Calu3 (cell line): ENCODE measurements around the gene SMPDL3B. TPM values are rescaled to one million over a fixed set of nuclear protein-coding genes. Genes with fewer than 3 reads are reported as not detected.

ENCODE experiments used
- BruUV-seq: library from RNA; stranded (reverse); fragments of 400-500 nt; replicated peaks from 2 replicates; lab custom pipeline; 2021; lab: Mats Ljungman, UMichigan
- CTCF ChIA-PET: fragments of 300-600 bp; sonication (Branson Sonifier 250); formaldehyde crosslinking; loops from one replicate; lab custom pipeline; 2022; ENCODE audit warnings: antibody characterized with exemption; lab: Charles Lee
- DNase-seq: peaks from one replicate; pipeline ENCODE4 v3.0.0; 2022
- H3K27ac Mint-ChIP-seq: one replicate; pipeline ENCODE4 v1.8.0; 2022; ENCODE audit warnings: mixed read lengths; ENCODE audit not compliant: unreplicated experiment
- H3K27me3 Mint-ChIP-seq: one replicate; pipeline ENCODE4 v1.8.0; 2022; ENCODE audit warnings: mixed read lengths; ENCODE audit not compliant: unreplicated experiment
- H3K36me3 Mint-ChIP-seq: one replicate; pipeline ENCODE4 v1.8.0; 2022; ENCODE audit warnings: mild to moderate bottlenecking, moderate library complexity, mixed read lengths; ENCODE audit not compliant: insufficient read depth, unreplicated experiment
- H3K4me1 Mint-ChIP-seq: one replicate; pipeline ENCODE4 v1.8.0; 2022; ENCODE audit warnings: mild to moderate bottlenecking, low read depth, mixed read lengths; ENCODE audit not compliant: unreplicated experiment
- H3K4me3 Mint-ChIP-seq: one replicate; pipeline ENCODE4 v1.8.0; 2022; ENCODE audit warnings: mild to moderate bottlenecking, low read depth, moderate library complexity, mixed read lengths; ENCODE audit not compliant: unreplicated experiment
- H3K9me3 Mint-ChIP-seq: one replicate; pipeline ENCODE4 v1.8.0; 2022; ENCODE audit warnings: low read depth, mixed read lengths; ENCODE audit not compliant: unreplicated experiment
- intact Hi-C: fragments of 100-400 bp; cut with micrococcal nuclease; formaldehyde crosslinking; loops from one replicate; pipeline ENCODE4 v1.10.0; 2022; ENCODE audit not compliant: unreplicated experiment
- total RNA-seq: library from RNA; stranded (reverse); gene quantifications from 2 replicates; pipeline ENCODE4 v1.2.3, GENCODE V29; 2022
- TF ChIP-seq, protein P1 (sequence below): fragments of 200-600 bp; IDR thresholded peaks from one replicate; pipeline ENCODE4 v1.8.0; 2022; ENCODE audit warnings: antibody characterized with exemption; ENCODE audit not compliant: unreplicated experiment

The SMPDL3B gene
- total RNA-seq, 1 experiment from 2014 or later = 9.7 TPM

- Mint-ChIP-seq H3K27me3 (no peaks in the 10 kb centered on the region), H3K4me1 (no peaks in the 10 kb centered on the region), H3K4me3 (no peak overlapping the region), H3K9me3 (no peaks in the 10 kb centered on the region), H3K27ac (no peak overlapping the region), H3K36me3 (peaks cover 20% of the 10 kb centered on the region)
- CTCF ChIA-PET = interaction anchor here (0.7 to 1.2 kb wide), 3 partner anchors 21 to 124 kb away, joined by 3 to 4 read pairs (median 3); no protein-coding TSS in a partner anchor
- TF ChIP-seq, protein P1, sequence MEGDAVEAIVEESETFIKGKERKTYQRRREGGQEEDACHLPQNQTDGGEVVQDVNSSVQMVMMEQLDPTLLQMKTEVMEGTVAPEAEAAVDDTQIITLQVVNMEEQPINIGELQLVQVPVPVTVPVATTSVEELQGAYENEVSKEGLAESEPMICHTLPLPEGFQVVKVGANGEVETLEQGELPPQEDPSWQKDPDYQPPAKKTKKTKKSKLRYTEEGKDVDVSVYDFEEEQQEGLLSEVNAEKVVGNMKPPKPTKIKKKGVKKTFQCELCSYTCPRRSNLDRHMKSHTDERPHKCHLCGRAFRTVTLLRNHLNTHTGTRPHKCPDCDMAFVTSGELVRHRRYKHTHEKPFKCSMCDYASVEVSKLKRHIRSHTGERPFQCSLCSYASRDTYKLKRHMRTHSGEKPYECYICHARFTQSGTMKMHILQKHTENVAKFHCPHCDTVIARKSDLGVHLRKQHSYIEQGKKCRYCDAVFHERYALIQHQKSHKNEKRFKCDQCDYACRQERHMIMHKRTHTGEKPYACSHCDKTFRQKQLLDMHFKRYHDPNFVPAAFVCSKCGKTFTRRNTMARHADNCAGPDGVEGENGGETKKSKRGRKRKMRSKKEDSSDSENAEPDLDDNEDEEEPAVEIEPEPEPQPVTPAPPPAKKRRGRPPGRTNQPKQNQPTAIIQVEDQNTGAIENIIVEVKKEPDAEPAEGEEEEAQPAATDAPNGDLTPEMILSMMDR = no peak
- intact Hi-C loops = no loop called here
- DNase-seq = no peak
- BruUV-seq = no TSS peak
Observed at GRCh38 chr1:27981145-27981544, 46.3 kb downstream of the SMPDL3B start.

GRCh38 chr1:27990920-27991537 is 56.2 kb downstream of the SMPDL3B start:
- H3K36me3 Mint-ChIP-seq = no peaks in the 10 kb centered on the region
- intact Hi-C loops = no loop called here
- no peak overlapping the region for H3K4me3 Mint-ChIP-seq
- CTCF ChIA-PET = no interaction called here
- no peaks in the 10 kb centered on the region for H3K9me3 Mint-ChIP-seq
- TF ChIP-seq, protein P1 = no peak
- H3K27ac Mint-ChIP-seq = no peak overlapping the region
- BruUV-seq = no TSS peak
- H3K27me3 Mint-ChIP-seq = no peaks in the 10 kb centered on the region
- DNase-seq = no peak
- H3K4me1 Mint-ChIP-seq = no peaks in the 10 kb centered on the region

GRCh38 chr1:27992276-27992675 is 57.5 kb downstream of the SMPDL3B start:
- no peaks in the 10 kb centered on the region for H3K9me3 Mint-ChIP-seq
- H3K36me3 Mint-ChIP-seq = peaks cover 5% of the 10 kb centered on the region
- H3K4me3 Mint-ChIP-seq = no peak overlapping the region
- CTCF ChIA-PET = no interaction called here
- no peak for DNase-seq
- BruUV-seq = no TSS peak
- H3K4me1 Mint-ChIP-seq = no peaks in the 10 kb centered on the region
- H3K27ac Mint-ChIP-seq = no peak overlapping the region
- TF ChIP-seq, protein P1 = no peak
- H3K27me3 Mint-ChIP-seq = no peaks in the 10 kb centered on the region
- intact Hi-C loops = no loop called here

- CTCF ChIA-PET = no interaction called here
- Mint-ChIP-seq H3K9me3 (no peaks in the 10 kb centered on the region), H3K27ac (no peak overlapping the region), H3K36me3 (peaks cover 15% of the 10 kb centered on the region), H3K4me3 (no peak overlapping the region), H3K4me1 (no peaks in the 10 kb centered on the region), H3K27me3 (no peaks in the 10 kb centered on the region)
- DNase-seq = no peak
- no TSS peak for BruUV-seq
- intact Hi-C loops = no loop called here
- TF ChIP-seq, protein P1 = no peak
Observed at GRCh38 chr1:27993241-27993640, 58.4 kb downstream of the SMPDL3B start.
